ENCODE measurements around the gene FABP2.

- TF ChIP-seq, protein P1, sequence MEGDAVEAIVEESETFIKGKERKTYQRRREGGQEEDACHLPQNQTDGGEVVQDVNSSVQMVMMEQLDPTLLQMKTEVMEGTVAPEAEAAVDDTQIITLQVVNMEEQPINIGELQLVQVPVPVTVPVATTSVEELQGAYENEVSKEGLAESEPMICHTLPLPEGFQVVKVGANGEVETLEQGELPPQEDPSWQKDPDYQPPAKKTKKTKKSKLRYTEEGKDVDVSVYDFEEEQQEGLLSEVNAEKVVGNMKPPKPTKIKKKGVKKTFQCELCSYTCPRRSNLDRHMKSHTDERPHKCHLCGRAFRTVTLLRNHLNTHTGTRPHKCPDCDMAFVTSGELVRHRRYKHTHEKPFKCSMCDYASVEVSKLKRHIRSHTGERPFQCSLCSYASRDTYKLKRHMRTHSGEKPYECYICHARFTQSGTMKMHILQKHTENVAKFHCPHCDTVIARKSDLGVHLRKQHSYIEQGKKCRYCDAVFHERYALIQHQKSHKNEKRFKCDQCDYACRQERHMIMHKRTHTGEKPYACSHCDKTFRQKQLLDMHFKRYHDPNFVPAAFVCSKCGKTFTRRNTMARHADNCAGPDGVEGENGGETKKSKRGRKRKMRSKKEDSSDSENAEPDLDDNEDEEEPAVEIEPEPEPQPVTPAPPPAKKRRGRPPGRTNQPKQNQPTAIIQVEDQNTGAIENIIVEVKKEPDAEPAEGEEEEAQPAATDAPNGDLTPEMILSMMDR (IDR thresholded peaks at IDR 0.05; ENCODE audit: low read depth, low read length) = no peak
- TF ChIP-seq EZH2phosphoT487 (IDR thresholded peaks at IDR 0.05; ENCODE audit: low read depth) = no peak
Measured at GRCh38 chr4:119317990-119318389, 3.9 kb downstream of the FABP2 start.

All from OCI-LY3 (cell line).